ENCODE results near the gene ATP23.

The ATP23 gene

GRCh38 chr12:57983146-57983857, 41.9 kb downstream of the ATP23 start:
- no peak for DNase-seq (ENCODE audit: low read depth in 2 of 2)

DNA sequence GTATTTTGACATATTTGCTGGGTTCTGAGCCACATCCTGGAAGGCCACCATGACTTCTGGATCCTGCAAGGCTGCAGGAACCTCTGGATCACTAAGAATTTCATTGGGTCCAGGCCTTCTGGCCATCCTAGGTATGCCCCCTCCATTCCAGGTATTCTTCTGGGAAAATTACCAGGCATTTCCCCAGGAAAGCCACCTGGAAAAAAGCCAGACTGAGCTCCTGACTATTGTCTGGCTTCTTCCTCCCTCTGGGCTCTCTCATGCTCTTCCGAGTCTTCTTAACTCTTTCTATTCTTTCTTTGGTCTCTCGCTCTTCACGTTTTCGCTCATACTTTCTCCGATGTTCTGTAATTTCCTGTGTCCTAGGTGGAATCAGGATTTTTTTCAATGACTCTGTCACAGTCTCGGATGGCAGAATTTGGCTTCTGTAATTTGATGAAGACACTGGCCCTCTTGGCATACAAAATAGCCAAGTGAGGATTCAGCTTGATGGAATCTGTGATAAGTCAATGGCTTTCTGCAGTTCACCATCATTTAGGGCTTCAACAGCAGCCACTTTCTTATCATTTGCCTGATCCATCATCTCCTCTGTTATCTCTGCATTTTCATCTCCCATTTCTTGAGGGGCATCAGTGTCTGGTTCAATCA, 42.6 kb downstream of the ATP23 start:
- DNase-seq (ENCODE audit: low read depth in 2 of 2): no peak

DNA sequence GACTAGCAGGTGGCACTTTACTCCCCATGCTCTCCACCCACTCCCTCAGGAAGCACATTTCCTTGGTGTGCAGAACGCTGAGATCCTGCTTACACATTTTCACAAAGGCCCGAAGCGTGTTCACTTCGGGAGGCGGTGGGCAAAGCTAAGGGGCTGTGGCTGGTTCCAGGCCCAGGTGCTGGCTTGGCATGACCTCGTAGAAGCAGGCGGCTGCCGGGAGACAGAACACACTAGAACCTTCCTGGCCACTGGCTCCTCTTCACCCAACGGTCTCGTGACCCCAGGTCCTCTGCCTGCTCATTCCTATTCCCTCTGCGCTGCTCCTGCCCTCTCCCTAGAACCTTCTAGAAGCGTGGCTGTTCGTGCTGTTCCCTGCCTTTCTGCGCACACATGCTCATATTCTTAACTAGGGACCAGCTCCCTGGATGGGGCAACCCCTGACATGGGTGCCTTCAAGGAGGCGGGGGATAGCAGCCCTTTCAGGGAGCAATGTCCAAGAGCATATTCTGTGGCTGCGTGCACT, 43.3 kb downstream of the ATP23 start:
- DNase-seq (ENCODE audit: low read depth in 2 of 2): no peak

- DNase-seq (ENCODE audit: low read depth in 2 of 2): no peak
These were observed 44.3 kb downstream of the ATP23 start for GRCh38 chr12:57985685-57986084.

- no peak for DNase-seq (ENCODE audit: low read depth in 2 of 2)
These were observed 48.5 kb downstream of the ATP23 start for GRCh38 chr12:57989838-57990237.

DNA sequence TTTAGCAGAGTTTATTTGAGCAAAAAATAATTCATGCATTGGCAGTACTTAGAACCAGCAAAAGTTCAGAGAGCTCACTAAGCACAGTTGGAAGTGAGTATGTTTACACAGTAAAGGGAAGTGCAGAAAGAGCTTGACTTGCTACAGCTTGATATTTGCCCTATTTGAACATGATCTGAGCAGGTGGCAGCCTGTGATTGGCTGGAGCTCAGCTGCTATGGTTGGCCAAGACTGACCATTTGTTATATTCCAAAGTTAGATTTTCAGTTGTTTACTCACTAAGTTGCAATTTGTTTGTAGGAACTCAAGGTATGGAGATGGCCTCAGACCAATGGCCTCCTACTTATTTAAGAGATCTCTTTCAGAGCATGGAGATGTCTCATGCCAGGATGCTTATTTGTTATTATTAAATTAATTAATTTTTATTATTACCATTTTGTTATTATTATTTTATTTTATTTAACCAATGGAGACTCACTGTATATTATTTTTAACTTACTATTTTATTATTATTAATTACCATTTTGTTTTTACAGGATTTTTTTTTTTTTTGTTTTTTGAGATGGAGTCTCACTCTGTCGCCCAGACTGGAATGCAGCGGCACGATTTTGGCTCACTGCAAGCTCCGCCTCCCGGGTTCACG, 49.0 kb downstream of the ATP23 start:
- no peak for DNase-seq (ENCODE audit: low read depth in 2 of 2)

DNA sequence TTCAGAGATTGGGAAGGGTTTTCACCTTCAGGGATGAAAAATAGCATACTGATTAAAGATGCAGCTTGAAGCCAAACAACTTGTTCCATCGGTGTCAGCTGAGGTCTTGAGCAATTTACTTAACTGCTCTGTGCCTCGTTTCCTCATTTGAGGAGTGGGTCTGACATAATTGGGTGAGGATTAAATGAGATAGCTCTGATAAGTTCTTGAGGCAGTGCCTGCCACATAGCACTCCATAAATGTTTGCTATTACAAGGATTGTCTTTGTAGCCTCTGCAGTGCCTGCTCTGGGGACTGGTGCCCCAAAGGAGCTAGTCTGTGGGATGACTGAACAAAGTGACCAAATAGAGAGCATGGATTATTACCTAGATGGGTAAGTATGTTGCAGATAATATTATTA, 50.6 kb downstream of the ATP23 start:
- no peak for DNase-seq (ENCODE audit: low read depth in 2 of 2)

GRCh38 chr12:57993030-57993429, 51.7 kb downstream of the ATP23 start:
- DNase-seq (ENCODE audit: low read depth in 2 of 2): no peak

DNA sequence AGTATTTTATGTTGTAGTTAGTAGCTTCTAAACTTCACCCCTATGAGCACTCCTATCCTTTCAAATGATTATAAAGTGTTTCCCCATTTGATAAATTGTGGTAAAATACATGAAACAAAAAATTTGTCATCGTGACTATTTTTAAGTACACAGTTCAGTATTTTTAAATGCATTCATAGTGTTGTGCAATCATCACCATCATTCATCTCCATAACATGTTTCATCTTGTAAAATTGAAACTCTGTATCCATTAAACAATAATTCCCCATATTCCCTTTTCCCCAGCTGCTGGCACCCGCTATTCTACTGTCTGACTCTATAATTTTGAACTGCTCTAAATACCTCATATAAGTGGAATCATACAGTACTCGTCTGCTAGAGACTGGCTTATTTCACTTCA, 52.5 kb downstream of the ATP23 start:
- DNase-seq (ENCODE audit: low read depth in 2 of 2): no peak

DNA sequence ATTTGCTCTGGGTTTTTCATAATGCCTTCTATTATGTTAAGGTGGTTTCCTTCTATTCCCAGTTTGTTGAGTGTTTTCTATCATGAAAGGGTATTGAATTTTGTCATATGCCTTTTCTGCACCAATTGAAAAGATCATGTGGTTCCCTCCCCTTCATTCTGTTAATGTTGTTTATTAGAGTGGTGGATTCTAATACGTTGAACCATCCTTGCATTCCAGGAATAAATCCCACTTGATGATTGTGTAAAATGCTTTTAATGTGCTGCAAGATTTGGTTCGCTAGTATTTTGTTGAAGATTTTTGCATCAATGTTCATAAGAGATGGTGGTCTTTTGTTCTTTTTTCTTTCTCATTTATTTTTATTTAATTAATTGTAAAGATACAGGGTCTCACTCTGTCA, 55.2 kb downstream of the ATP23 start:
- DNase-seq (ENCODE audit: low read depth in 2 of 2): no peak

- DNase-seq (ENCODE audit: low read depth in 2 of 2): no peak
These were observed 56.9 kb downstream of the ATP23 start for GRCh38 chr12:57998251-57998650.

DNA sequence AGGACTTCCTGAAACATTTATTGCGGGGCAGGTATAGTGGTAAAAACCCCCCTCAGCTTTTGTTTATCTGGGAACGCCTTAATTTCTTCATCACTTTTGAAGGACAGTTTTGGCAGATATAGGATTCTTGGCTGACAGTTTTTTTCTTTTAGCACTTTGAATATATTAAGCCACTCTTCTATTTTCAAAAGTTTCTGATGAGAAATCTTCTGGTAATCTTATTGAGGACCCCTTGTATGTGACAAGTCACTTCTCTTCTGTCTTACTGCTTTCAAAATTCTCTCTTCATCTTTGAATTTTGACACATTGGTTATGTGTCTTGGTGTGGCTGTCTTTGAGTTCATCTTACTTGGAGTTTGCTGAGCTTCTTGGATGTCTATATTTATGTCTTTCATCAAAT, 59.1 kb downstream of the ATP23 start:
- DNase-seq (ENCODE audit: low read depth in 2 of 2): no peak

GRCh38 chr12:58007875-58008274, 66.5 kb downstream of the ATP23 start:
- no peak for DNase-seq (ENCODE audit: low read depth in 2 of 2)

GRCh38 chr12:58008634-58009033, 67.3 kb downstream of the ATP23 start:
- no peak for DNase-seq (ENCODE audit: low read depth in 2 of 2)
